Heart left ventricle (tissue), 13 donors: Measurements from ENCODE around the gene PLXNC1.

ENCODE experiments used
- CTCF ChIP-seq, 12 donors: fragments of 200-600 bp; sonication (generic) in 4 of 12; IDR thresholded peaks; one replicate each; pipeline versions ENCODE4 v1.5.0 to v1.8.0; 2018 to 2022; ENCODE audit warnings: antibody characterized with exemption in 12 of 12, mild to moderate bottlenecking in 5 of 12
- POLR2A ChIP-seq, 2 donors: fragments of 450-650 bp; IDR thresholded peaks; one replicate each; pipeline ENCODE4 v1.6.1; 2017; ENCODE audit warnings: antibody characterized with exemption in 2 of 2, mild to moderate bottlenecking in 2 of 2, moderate library complexity in 2 of 2
- donor health status: ischemic (EF 13 %, LVEDD 7.1; RV severe dilation, severe dysfunction).
- donor health status: DM: no; HTN: yes; CAD: no.
- donor health status: DM: no; HTN: no; CAD: no.
- donor health status: ischemic (EF 25% LVEDD 6.9; RV normal size, moderate dysfunction).
- donor health status: ischemic (EF 25% LVEDD 5.7; RV mildly dilated, moderate dysfunction).
- donor health status: ischemic (EF 35%, LVEDD 5.7; RV mildly dilated, moderate dysfunction).
- donor health status: nonischemic (EF 11% LVEDD 7.7; RV severe dilation, severe dysfunction).
- donor health status: DM: yes; HTN: yes; CAD: no.
- donor health status: PGD.
- donor health status: ischemic (EF 29% LVEDD 5.4; RV normal size, mild dysfunction).
- donor health status: nonischemic (EF 23%, LVEDD 6.1; RV moderate dilation, normal function).

- TF ChIP-seq CTCF (IDR thresholded peaks at IDR 0.05) = no peak
- TF ChIP-seq POLR2A (IDR thresholded peaks at IDR 0.05) = no peak
Observed at GRCh38 chr12:94264736-94265485, 116.5 kb downstream of the PLXNC1 start.
